NCI-H1417 treated with DMSO at 0.1 percent for 48 hours (cell line): Measurements from ENCODE around the gene TAOK3.
"Not testable (repeated sequence)": the region's sequence is repeated elsewhere in the genome, so short reads cannot be mapped to it uniquely, and the experiment has no call there.

Source experiments
- DNase-seq: peaks from one replicate; lab custom pipeline; 2025; lab: John Stamatoyannopoulos, UW

TAOK3 gene

DNA sequence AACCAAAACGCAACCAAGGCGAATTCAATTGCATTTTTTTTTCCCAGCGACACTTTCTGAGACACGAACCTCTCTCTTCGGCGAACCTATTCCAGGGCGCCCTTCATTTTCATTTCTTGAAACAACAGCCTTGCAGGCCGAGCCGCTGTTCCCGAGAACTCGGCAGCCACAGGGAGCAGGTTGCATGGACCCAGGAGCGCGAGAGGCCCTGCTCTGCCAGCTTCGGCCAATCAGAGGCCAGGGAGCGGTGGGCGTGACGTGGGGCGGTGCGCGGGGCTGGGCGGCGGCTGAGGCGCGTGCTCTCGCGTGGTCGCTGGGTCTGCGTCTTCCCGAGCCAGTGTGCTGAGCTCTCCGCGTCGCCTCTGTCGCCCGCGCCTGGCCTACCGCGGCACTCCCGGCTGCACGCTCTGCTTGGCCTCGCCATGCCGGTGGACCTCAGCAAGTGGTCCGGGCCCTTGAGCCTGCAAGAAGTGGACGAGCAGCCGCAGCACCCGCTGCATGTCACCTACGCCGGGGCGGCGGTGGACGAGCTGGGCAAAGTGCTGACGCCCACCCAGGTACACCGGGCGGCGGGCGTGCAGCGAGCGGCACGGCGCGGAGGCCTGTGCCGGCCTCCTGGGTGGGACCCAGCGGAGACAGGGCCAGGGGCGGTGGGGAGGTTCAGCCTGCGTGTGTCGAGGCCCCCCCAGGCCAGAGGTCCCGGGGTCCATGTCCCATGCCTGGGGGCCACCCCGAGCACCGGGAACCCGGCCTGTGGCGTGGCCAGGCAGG lies 236.7 kb downstream of the TAOK3 start, which contains the start of gene PEBP1:
PEBP1 (plus strand) TSS at position 337 of the 771 bp plus-strand sequence; CDS start at position 423, 86 bp downstream.
- peak; percentile 85 for DNase-seq

DNA sequence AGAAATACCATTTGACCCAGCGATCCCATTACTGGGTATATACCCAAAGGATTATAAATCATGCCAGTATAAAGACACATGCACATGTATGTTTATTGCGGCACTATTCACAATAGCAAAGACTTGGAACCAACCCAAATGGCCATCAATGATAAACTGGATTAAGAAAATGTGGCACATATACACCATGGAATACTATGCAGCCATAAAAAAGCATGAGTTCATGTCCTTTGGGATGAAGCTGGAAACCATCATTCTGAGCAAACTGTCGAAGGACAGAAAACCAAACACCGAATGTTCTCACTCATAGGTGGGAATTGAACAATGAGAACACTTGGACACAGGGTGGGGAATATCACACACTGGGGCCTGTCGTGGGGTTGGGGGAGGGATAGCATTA lies 243.3 kb downstream of the TAOK3 start:
- not testable (repeated sequence) for DNase-seq

DNA sequence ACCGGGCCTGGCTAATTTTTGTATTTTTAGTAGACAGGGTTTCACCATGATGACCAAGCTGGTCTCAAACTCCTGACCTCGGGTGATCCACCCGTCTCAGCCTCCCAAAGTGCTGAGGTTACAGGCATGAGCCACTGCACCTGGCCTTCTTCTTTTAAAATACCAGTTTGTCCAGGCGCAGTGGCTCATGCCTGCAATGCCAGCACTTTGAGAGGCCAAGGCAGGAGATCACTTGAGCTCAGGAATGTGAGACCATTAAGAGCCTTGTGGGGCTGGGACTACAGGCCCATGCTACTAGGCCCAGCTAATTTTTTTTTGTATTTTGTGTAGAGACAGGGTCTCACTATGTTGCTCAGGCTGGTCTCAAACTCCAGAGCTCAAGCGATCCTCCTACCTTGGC lies 244.8 kb downstream of the TAOK3 start:
- DNase-seq, result no peak

DNA sequence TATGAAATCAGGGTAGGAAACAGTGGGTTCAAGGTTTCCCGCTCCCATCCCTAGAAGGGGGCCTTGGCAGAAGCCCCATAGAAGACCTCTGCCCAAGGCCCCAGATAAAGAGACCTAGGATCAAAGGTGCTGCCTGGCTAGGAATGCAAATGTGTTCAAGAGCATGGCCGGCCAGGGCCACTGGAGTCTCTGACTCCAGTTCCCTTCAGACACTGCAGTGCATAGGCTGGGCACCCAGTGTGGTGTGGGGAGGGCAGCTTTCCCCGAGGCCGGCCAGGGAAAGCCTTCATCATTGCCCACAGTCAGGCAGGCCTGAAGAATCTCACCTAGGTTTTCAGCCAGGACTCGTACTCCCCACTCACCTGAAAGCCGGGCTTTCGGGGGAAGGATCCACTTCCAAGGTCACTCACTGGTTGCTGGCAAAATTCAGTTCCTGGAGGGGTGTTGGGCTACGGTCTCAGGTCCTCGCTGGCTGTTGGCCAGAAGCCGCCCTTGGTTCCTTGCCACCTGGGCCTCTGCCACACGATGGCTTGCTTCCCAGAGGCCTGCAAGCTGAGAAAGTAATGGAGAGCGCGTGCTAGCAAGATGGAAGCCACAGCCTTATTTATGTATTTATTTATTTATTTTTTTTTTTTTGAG lies 246.5 kb downstream of the TAOK3 start:
- DNase-seq, result no peak

DNA sequence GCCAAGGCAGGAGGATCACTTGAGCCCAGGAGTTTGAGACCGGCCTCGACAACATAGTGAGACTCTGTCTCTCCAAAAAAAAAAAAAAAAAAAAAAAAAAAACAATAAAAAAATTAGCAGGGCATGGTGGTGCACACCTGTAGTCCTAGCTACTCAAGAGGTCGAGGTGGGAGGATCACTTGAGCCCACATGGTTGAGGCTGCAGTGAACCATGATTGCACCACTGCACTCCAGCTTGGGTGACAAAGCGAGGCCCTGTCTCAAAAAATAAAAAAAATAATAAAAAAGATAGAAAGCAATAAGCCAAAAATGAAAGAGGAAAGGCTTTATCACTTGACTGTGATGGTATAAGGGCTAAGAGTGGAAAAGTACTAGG lies 247.0 kb downstream of the TAOK3 start:
- no peak for DNase-seq

DNA sequence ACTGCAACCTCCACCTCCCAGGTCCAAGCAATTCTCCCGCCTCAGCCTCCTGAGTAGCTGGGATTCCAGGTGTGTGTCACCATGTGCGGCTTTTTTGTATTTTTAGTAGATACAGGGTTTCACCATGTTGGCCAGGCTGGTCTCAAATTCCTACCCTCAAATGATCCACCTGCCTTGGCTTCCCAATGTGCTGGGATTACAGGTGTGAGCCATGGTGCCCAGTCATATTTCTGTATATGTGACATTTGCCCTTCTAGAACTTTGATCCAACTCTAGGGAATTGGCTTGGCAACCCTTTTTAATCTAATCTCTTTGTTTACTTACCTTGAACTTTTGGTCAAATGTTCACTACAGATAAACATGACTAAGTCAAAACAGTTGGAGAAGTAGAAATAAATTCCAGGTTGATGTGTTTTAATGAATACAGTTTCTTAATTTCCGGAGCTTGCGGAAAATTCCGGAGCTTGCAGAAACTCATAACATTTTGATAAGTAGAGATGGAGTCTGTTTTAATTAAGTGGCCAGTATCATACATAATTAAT lies 248.3 kb downstream of the TAOK3 start:
- no peak for DNase-seq

DNA sequence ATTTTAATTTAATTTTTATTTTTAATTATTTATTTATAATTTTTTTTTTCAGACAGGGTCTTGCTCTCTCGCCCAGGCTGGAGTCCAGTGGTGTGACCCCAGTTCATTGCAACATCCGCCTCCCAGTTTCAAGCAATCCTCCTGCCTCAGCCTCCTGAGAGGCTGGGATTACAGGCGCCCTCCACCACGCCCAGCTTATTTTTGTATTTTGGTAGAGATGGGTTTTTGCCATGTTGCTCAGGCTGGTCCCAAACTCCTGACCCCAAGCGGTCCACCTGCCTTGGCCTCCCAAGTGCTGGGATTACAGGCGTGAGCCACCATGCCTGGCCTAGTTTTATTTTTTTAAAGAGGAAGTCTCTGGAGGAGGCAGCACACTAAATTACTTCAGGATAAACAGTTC lies 250.4 kb downstream of the TAOK3 start:
- no peak for DNase-seq

DNA sequence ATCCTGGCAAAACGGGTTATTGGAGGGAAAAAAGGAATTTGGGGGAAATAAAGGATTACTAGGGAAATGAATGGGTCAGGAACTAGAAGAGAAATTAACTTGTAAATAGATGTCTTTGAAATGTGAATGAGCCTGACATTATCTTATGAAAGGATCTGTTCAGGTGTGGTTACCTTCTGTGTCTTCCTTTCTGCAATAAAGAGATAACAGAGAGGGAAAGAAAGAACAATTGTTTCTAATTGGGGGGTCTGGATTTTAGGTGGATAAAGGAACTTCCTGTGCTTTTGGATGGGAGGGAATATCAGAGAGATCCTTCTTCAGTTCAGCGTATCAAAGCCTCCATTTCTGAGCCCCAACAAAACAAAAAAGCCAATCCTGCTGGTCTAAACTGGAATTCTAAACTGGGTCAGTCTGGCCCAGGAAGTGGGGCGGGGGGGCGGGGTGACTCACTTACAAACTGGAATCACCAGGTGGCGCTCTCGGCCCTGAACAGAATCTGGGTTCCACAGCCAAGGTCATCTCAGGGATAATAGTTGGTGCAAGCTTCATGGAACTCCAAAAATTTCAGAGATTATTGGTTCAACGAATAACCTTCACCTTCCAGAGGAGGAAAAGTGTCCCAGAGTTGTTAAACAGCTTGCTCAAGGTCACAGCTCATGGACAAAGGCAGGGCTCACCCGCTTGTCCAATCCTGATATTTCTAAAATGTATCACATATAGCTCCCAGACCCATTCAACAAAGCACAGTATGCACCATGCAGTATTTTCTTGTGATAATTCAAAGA lies 251.9 kb downstream of the TAOK3 start:
- DNase-seq, result no peak

DNA sequence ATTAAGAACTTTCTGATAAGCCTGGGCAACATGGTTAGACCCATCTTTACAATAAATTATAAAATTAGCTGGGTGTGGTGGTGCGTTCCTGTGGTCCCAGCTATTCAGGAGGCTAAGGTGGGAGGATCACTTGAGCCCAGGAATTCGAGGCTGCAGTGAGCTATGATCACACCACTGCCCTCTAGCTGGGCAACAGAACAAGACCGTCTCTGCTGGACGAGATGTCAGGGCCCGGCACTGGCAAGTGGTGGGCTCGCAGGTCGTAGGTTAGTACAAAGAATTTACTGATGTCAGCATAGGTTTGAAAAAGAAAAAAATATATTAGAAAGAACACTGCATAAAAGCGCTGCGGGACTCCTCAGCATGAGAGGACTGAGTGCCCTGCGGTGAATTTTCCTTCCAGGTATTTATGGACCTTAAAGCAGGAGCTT lies 253.2 kb downstream of the TAOK3 start:
- DNase-seq, result no peak

DNA sequence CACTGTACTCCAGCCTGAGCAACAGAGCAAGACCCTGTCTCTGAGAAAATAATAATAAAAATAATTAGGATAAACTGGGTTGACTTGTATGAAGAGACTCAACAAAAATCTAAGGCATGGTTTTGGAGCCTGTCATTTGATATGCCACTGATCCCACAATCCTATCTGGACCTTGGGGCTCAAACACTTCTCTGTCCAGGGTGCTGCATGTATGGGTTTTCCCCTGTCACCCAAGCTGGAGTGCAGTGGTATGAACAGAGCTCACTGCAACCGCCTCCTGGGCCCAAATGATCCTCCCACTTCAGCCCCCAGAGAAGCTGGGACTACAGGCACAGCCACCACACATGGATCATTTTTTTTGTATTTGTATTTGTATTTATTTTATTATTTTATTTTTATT lies 263.6 kb downstream of the TAOK3 start:
- DNase-seq, result no peak

DNA sequence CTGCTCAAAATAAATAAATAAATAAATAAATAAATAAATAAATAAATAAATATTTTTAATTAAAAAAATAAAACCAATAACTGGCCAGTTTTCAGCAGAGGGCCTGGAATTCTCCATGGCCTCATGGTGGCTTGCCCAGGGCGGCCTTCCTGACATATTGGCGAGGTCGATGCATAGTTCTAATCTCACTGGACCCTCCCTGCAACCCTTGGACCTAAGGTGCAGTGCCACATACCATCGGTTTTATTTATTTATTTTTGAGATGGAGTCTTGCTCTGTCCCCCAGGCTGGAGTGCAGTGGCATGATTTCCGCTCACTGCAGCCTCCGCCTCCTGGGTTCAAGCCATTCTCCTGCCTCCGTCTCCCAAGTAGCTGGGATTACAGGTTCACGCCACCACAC lies 265.0 kb downstream of the TAOK3 start:
- no peak for DNase-seq

DNA sequence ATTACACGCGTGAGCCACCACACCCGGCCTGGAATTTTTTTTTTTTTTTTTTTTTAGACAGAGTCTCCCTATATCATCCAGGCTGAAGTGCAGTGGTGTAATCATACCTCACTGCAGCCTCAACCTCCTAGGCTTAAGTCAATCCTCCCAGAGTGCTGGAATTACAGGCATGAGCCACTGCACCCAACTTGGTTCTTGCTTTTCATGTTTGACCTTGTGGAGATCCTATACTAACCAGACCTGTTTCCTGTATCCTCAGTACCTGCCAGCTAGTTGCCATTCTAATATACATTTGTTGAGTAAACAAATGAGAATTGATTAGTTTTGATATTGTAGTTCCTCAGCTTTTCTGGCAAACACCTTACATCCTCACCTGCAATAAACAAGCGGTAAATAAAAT lies 265.7 kb downstream of the TAOK3 start:
- DNase-seq, result no peak

DNA sequence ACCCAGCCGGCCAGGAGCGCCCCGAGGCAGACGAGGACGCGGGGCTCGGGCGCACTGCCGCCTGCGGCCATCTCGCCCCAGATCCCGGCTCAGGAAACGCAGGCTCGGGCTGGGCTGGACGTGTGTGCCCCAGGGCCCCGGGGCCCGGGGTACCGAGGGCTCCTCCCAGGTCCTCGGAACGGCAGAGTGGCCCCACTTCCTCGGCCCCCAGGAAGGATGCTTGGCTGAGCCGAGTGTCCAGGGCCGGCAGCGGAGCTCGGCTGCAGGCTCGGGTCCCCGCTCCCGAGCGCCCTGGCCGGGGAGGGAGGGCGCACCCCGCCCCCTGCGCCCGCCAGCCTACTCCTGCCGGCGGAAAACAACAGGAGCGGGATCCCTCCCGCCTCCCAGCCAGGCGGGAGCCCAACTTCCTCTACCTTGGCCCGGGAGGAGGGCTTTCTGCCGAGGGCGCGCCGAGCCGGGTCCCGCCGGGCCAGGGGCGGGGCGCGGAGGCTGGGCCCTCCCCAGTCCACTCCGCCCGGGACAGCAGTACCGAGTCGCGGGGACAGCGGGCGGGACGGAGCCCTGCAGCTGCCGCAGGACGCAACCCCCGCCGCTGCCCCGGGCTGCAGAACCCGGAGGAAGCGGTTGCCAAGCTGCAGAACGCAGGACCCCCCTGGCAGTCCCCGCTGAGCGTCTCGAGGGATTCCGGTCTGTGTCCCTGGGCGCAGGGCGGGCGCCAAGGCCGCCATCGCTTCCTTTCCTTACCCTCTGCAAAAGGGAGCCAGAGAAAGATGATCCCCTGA lies 268.9 kb downstream of the TAOK3 start, which contains the start of gene VSIG10:
VSIG10 (minus strand) TSS at position 411 of the 782 bp plus-strand sequence; CDS start at position 71, 340 bp downstream.
- DNase-seq, result no peak

DNA sequence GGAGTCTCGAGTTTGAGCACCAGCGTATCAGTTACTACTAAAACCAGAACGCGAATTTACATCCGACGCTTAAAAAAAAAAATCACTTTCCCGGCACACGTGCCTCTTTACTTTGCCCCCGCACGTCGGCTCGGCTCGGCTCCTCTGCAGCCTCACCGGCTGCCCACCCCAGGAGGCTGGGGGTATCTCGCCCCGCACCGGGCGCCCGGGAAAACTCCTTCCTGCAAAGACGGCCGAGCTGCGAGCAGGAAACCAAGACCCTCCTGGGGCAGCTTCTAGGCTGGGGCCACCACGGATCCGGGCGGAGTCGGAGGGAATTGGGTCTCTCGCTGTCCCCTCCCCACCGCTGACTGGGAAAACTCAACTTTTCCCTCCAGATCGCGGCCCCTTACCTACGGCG lies 269.5 kb downstream of the TAOK3 start:
- no peak for DNase-seq

DNA sequence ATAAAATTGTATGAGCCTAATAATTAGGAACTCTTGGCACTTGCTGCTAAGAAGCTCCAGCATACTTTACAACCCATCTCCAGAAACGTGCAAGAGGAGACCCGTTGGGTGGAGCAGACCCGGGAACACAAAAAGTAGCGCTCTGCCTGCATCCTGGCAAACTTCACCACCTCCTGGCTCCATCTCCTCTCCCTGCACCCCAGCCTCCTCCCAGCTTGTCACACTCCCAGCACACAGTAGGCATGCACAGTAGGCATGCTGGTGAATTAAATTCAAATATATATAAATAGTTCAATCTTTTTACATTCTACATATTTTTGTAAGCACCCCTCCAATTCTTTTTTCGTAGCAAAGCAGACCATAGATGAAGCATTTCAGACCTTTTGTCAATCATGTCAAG lies 270.1 kb downstream of the TAOK3 start:
- DNase-seq, result no peak

DNA sequence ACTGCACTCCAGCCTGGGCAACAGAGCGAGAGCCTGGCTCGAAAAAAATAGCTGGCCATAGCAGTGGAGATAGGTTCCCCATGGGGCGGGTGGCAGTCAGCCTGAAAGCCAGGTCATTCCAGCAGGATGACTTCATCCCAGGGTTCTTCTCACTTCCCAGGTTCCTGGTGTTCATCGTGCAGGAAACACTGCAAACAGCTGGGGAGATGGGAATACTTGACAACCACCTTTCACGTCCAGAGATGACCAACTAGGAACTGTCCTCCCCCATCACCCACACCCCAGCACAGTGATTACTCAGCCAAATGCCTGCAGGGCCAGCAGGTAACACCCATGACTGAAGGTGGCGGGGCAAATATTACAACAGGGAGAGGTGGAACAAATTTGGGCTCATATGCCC lies 270.6 kb downstream of the TAOK3 start:
- no peak for DNase-seq

DNA sequence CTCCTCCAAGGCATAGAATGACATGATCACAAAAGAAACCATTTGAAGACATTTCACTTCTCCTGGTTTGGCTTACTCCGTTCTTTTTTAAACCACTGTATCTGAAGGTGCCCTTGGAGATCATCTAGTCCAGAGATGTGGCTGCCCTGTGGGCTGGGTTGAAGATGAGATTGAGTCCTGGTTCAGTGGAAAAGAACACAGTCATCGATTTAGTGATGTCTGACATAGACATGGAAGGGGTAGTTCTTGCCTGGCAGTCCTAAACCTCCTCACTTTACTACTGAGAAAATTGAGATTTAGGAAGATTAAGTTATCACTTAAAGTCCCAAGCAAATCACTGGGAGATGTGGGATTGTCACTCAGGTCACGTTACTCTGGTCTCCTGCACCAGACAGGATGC lies 271.7 kb downstream of the TAOK3 start:
- DNase-seq, result no peak
